ENCODE data around the gene ZCCHC9.

DNA sequence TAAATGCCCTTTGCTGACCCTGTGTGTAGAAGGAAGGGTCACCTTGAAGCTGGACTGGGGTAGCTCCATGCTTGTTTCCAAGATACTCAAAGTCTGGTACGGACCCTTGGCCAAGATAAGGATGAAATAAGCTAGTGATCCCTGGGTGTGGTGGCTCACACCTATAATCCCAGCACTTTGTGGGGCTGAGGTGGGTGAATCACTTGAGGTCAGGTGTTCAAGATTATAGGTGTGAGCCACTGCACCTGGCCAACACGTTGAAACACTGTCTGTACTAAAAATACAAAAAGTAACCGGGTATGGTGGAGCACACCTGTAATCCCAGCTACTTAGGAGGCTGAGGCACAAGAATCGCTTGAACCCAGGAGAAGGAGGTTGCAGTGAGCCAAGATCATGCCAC lies 59.3 kb downstream of the ZCCHC9 start:
- TF ChIP-seq EZH2 (IDR thresholded peaks at IDR 0.05; ENCODE audit: insufficient read depth, low read length) (no peak), CTCF (IDR thresholded peaks at IDR 0.05; ENCODE audit: insufficient read depth, low read depth, low read length) (no peak)

Measured in astrocyte (in vitro differentiated cells and primary cell).